ENCODE measurements around the gene HUWE1. TPM values are rescaled to one million over a fixed set of nuclear protein-coding genes. Genes with fewer than 3 reads are reported as not detected.

HUWE1 gene
- total and polyA plus RNA-seq, 2 donors (not counting 1 experiment from before 2014, with no cell fraction given): 45.2 to 210 TPM

DNA sequence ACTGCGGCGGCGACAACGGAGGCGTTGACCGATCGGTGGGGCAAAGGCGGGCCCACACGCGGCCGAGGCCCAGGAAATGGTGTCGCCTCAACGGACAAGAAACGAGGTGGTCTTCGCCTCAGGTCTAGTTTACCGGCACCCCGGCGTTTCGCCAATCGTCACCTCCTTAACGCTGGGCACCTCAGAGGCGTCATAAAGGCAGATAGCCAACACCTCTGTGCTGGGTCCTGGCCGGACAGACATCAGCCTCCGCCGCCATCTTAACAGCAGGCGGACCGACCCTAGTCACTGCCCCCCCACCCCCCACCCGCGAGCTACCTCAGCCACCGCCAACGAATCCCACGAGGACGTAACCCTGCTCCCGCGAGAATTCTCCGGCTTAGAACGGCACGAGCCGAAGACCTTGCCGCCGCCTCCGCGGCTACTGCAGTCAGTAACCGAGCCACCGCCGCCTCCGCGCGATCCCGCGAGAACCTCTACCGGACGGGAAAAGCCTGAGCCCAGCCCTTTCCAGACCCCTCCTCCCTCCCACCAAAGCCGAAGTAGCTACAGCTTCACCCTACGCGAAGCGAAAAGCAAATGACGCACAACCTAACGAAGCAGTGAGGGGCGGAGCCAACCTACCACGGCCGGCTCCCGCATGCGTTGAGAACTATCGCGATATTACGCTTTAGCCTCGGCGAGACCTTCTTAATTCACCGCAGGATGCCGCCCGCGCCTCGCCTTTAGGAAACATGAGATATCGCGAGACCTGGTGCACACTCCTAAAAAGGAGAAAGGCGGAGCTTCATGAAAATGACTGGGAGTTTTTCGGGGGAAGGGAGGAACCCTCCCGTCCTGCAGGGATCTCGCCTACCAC lies 2.7 kb downstream of the HUWE1 start:
- peak overlapping the region; percentile 72 for H3K4me2 ChIP-seq (replicated peaks; ENCODE audit: low read depth, low read length, poor library complexity, severe bottlenecking)

More for the DNA sequence above, 2.7 kb downstream of the HUWE1 start:
- H3K9me3 Mint-ChIP-seq (ENCODE audit: insufficient read depth): no peaks in the 10 kb centered on the region
- ATAC-seq (ENCODE audit: low read depth): peak; percentile 70
- peak overlapping the region; percentile 82 for H3K9ac ChIP-seq (ENCODE audit: low read length)
- peak overlapping the region; percentile 65 to 77 (median 69) for H3K4me3 ChIP-seq (ENCODE audit: control extremely low read depth in 1 of 5, extremely low read depth in 1 of 5, insufficient read depth in 1 of 5, low read depth in 2 of 5, low read length in 4 of 5)
- TF ChIP-seq EZH2 (IDR thresholded peaks at IDR 0.05; ENCODE audit: borderline replicate concordance, insufficient read depth, low read depth, low read length, poor library complexity, severe bottlenecking) (no peak), CTCF (IDR thresholded peaks at IDR 0.05) (no peak)
- peaks cover 26% of the 10 kb centered on the region for H3K79me2 ChIP-seq (ENCODE audit: control insufficient read depth, insufficient read depth, low read length)
- ChIA-PET CTCF (interaction anchor here (0.6 to 1.2 kb wide), 3 partner anchors 31 to 360 kb away, joined by 3 to 7 read pairs (median 6); partner anchors contain the start of gene PHF8), POLR2A (interaction anchor here (0.5 to 1.0 kb wide), 8 partner anchors 20 to 727 kb away, joined by 3 to 11 read pairs (median 3); partner anchors contain the start of genes PHF8, RIBC1 and SMC1A)
- intact Hi-C loops (cut with micrococcal nuclease): loop anchor here (1.0 to 10.0 kb wide), 4 partner anchors 956 to 1479 kb away; partner anchors contain the start of gene MAGED2
- peak overlapping the region; percentile 95 to 98 for H3K27ac ChIP-seq (ENCODE audit: low read length in 2 of 2)
- peak overlapping the region; percentile 94 for H3K4me3 Mint-ChIP-seq
- peaks cover 21 to 26% of the 10 kb centered on the region in 2 donors for H3K4me1 ChIP-seq (ENCODE audit: control insufficient read depth in 2 of 2, insufficient read depth in 2 of 2, low read length in 2 of 2)
- H3K4me1 Mint-ChIP-seq: peaks cover 39% of the 10 kb centered on the region
- DNase-seq: peak; percentile 96
- H3K27me3 Mint-ChIP-seq: no peaks in the 10 kb centered on the region
- H3K27ac Mint-ChIP-seq: peak overlapping the region; percentile 99
- H3K27me3 ChIP-seq (replicated peaks in 1 of 4; ENCODE audit: control extremely low read depth in 1 of 4, control insufficient read depth in 3 of 4, insufficient read depth in 4 of 4, low read length in 3 of 4): no peaks in the 10 kb centered on the region
- peaks cover 2% of the 10 kb centered on the region for H4K20me1 ChIP-seq (ENCODE audit: control insufficient read depth, insufficient read depth, low read length, poor library complexity, severe bottlenecking)
- WGBS (ENCODE audit: insufficient coverage): under 1% methylated on average over 50 of the region's 80 CpGs
- peaks cover 0 to 10% of the 10 kb centered on the region in 2 experiments for H3K36me3 ChIP-seq (replicated peaks in 1 of 2; ENCODE audit: control extremely low read depth in 1 of 2, control insufficient read depth in 1 of 2, extremely low read depth in 1 of 2, insufficient read depth in 2 of 2, low read length in 1 of 2)
- peaks cover 0 to 3% (median 0%) of the 10 kb centered on the region in 3 donors for H3K9me3 ChIP-seq (ENCODE audit: control extremely low read depth in 1 of 3, control insufficient read depth in 2 of 3, insufficient read depth in 1 of 3, low read length in 2 of 3)
- H2AFZ ChIP-seq (ENCODE audit: insufficient read depth, low read depth, low read length, poor library complexity, severe bottlenecking): peak overlapping the region; percentile 61
